AG08396 (cell line): ENCODE results near the gene CTTN.

Experiments used
- DNase-seq: peaks from one replicate; pipeline ENCODE4 v3.0.0; 2012; ENCODE audit warnings: low spot score, mixed read lengths

The CTTN gene

DNA sequence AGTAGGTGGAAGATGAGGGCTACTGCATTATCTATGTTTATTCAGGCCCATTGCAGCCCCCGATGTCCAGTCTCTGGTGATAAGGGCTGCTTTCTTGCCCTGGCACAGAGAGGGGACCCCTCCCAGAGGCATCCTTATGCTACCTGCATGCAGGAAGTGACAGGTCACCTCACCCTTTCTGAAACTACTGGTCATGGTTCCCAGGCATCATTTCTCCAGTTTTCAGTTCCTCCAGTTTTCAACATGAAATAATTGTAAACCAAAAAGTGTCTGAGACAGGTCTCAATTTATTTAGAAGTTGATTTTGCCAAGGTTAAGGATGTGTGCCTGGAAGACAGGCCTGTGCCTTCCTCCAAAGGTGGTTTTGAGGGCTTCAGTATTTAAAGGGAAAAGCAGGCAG is 57.0 kb downstream of the CTTN start:
- DNase-seq = no peak

- peak; percentile 76 for DNase-seq
Measured at GRCh38 chr11:70456921-70457532, 58.7 kb downstream of the CTTN start.

GRCh38 chr11:70458736-70459135 is 60.4 kb downstream of the CTTN start:
- DNase-seq = no peak

- DNase-seq = no peak
Measured at GRCh38 chr11:70460111-70460510, 61.8 kb downstream of the CTTN start.

GRCh38 chr11:70460964-70461363 is 62.6 kb downstream of the CTTN start:
- DNase-seq = no peak

DNA sequence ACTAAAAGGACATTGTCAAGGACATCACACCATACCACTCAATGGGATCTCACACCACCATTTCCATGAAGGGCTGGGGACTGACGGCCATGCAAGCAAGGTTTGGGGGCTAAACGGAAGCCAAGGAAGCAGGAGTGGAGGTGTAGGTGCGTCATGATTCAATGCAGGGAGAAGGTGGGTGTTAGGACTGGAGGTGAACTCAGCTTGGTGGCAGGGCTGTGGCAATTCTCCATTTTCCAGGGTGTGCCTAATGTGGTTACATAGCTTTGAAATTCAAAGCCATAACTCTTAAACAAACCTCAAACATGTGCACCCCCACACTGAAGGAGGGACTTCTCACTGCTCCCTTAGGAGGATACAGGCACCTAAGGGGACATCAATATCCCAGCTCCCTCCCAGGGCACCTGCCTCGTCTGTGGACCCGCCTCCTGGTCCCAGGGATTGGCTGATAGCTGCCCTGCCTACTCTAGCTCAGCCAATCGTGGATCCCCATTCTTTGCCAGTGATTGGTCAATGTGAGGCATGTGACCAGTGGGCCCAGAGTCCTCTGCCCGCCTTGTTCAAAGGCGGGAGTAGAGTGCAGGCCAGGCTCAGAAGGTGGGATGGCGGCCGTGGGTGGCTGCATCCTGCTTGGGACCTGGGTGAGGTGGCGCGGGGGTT is 64.6 kb downstream of the CTTN start:
- no peak for DNase-seq

- DNase-seq = no peak
Measured at GRCh38 chr11:70463478-70464255, 65.3 kb downstream of the CTTN start.

GRCh38 chr11:70464509-70465361 is 66.4 kb downstream of the CTTN start:
- DNase-seq = no peak

DNA sequence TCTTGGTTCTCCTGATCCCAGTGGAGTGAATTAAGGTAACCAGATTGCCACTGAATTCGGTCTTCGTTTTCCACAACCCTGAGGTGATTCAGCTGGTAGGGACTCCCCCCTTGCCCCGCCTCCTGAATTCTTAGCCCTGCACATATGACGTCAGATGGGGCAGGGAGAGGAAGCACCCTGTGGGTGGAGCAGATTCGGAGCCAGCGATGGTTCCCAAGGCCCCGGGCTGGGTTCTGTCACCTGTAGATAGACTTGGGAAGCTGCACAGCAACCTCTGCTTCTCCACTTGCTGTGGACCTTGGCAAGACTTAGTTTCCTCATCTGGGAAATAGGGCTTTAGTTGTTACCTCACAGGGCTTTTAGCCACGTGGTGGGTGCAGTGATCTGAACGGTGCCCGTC is 67.8 kb downstream of the CTTN start:
- DNase-seq = no peak

GRCh38 chr11:70466596-70466995 is 68.3 kb downstream of the CTTN start:
- DNase-seq = no peak

GRCh38 chr11:70467201-70468085 is 69.1 kb downstream of the CTTN start:
- DNase-seq = peak; percentile 80

- DNase-seq = no peak
Measured at GRCh38 chr11:70468256-70469195, 70.2 kb downstream of the CTTN start.

- DNase-seq = peak; percentile 59
Measured at GRCh38 chr11:70470127-70470526, 71.8 kb downstream of the CTTN start.

GRCh38 chr11:70471254-70471653 is 72.9 kb downstream of the CTTN start:
- no peak for DNase-seq

- DNase-seq = no peak
Measured at GRCh38 chr11:70472240-70472639, 73.9 kb downstream of the CTTN start.

GRCh38 chr11:70473186-70473872 is 75.0 kb downstream of the CTTN start:
- no peak for DNase-seq

DNA sequence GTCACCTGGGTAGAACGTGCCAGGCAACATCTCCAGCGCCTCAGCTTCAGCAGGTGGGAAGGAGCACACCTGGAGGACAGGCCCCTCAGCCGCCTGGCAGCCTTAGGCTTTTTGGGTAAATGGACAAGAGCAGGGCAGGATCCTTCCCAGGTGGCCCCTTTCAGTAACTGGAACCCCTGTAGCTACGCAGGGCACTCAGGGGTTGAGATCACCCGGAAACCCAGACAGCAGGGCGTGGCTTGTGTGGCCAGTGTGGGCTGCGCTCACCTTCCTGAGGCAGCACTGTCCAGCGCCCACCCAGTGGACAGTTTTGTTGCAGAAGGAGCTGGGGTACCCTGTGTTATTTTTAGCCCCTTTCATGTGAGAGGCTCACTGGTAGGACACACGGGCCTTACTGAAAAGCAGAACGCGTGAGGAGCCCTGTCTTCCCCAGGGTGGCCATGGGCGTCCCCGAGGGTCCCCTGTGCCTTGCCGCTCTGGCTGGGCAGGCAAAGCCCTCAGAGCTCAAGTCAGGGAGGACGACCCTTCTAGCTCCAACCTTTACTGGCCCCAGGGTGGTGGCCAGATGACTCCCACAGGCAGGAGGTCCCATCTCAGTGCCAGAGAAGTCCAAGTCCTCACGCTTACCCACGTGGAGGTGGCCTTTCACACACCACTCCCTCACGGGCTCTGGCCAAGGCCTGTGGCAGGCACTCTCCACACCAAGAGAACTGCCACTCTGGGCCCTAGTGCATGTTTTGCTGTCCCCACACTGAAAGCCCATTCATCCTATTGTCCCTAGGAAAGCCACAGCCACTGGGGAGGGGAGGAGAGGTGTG is 75.8 kb downstream of the CTTN start:
- DNase-seq = no peak

DNA sequence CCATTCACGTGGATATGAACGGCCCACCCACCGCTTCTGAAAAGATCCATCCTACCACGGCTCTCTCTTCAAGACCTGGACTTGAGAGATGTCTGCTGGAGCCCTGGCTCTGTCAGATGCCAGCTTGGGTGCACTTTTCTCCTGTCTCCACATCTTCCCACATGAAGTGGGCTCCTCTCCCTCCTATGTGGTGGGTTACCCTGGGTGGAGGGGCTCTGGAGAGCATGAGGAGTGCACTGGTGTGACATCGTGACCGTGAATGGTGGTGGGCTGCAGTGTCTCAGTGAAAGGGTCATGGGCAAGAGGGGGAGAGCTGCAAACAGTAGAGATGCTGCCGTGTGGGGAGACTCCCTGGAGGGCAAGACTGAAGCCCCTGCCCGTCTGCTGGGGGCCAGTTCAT is 76.4 kb downstream of the CTTN start:
- DNase-seq = no peak

GRCh38 chr11:70476669-70477068 is 78.3 kb downstream of the CTTN start:
- DNase-seq = peak; percentile 52
